ENCODE measurements around the gene EFL1.

DNA sequence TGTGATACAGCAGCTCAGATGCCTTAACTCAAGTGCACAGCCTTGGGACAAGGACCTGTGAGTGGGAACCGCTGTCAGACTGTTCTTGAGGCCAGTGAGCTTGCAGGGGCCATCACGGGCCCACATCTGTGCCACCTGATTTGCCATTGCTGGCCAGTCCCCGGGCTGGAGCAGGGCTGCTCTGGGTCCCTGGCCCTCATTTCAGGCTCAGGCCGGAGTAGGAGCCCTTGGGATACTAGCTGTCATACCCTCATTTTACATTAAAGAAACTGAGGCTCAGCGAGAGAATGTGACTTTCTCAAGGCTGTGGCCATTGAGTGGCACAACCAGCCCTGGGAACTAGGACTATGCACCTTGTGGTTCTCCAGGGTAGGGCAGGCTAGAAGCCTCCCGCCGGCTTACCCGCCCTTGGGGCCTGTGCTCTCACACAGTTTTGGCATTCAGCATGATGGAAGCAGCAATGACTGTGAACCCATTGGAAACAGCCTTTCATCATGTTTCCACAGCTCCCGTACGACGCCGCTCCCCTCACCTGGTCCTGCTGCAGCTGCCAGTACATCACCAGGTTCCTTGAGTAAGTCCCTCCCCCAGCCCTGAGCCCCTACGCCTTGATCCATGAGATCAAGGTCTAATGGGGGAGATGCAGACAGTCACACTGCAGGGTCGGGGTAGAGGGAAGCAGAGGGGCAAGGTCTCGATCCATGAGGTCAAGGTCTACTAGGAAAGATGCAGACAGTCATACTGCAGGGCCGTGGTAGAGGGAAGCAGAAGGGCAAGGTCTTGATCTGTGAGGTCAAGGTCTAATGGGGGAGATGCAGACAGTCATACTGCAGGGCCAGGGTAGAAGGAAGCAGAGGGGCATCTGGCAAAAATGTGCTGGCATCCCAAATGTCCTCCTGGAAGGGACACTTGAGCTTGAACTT, 44.5 kb upstream of the EFL1 start:
- TF ChIP-seq POLR2A (IDR thresholded peaks at IDR 0.05), result no peak
- TF ChIP-seq, protein P1, sequence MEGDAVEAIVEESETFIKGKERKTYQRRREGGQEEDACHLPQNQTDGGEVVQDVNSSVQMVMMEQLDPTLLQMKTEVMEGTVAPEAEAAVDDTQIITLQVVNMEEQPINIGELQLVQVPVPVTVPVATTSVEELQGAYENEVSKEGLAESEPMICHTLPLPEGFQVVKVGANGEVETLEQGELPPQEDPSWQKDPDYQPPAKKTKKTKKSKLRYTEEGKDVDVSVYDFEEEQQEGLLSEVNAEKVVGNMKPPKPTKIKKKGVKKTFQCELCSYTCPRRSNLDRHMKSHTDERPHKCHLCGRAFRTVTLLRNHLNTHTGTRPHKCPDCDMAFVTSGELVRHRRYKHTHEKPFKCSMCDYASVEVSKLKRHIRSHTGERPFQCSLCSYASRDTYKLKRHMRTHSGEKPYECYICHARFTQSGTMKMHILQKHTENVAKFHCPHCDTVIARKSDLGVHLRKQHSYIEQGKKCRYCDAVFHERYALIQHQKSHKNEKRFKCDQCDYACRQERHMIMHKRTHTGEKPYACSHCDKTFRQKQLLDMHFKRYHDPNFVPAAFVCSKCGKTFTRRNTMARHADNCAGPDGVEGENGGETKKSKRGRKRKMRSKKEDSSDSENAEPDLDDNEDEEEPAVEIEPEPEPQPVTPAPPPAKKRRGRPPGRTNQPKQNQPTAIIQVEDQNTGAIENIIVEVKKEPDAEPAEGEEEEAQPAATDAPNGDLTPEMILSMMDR (IDR thresholded peaks at IDR 0.05), result no peak

Measured in heart left ventricle (tissue), 13 donors.